ENCODE measurements around the gene TBCD. TPM values are rescaled to one million over a fixed set of nuclear protein-coding genes. Genes with fewer than 3 reads are reported as not detected.

Gene TBCD
- total RNA-seq, 6 experiments from 2014 or later: 47.3 to 67.6 (median 62.5) TPM

DNA sequence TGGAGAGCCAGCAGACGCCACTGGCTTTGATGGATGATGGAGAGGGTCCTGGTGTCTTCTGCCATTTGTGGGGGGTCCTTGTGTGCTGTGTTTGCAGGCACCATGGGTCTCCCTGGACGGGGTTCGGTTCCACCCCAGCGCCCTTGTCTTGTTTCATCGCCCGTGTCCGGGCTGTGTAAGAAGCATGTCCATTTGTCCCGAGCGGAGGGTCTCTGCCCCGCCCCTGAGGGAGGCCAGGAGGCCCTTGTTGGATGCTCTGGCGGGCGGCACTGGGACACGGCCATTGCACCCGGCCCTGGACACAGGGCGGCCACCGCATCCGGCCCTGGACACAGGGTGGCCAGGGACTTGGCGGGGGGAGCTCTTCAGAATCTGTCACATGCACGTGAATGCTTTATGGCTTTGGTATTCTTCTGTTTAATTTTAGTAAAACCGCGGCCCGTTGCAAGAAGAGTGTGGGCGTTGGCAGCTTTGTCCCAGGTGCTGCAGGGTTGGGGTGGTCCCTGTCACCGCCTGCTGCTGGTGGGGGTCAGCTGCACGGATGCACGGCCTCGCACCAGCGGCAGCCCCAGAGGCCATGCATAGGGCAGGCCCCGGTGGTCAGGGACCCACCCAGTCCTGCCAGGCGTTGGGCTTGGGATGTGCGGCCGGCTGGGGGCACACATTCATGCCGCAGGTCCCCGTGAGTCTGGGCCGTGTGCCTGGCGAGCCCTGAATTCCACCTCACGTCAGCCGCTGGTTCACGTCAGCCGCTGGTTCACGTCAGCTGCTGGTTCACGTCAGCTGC, 108.9 kb downstream of the TBCD start:
- TF ChIP-seq, protein P1, sequence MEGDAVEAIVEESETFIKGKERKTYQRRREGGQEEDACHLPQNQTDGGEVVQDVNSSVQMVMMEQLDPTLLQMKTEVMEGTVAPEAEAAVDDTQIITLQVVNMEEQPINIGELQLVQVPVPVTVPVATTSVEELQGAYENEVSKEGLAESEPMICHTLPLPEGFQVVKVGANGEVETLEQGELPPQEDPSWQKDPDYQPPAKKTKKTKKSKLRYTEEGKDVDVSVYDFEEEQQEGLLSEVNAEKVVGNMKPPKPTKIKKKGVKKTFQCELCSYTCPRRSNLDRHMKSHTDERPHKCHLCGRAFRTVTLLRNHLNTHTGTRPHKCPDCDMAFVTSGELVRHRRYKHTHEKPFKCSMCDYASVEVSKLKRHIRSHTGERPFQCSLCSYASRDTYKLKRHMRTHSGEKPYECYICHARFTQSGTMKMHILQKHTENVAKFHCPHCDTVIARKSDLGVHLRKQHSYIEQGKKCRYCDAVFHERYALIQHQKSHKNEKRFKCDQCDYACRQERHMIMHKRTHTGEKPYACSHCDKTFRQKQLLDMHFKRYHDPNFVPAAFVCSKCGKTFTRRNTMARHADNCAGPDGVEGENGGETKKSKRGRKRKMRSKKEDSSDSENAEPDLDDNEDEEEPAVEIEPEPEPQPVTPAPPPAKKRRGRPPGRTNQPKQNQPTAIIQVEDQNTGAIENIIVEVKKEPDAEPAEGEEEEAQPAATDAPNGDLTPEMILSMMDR (IDR thresholded peaks at IDR 0.05): no peak
- Mint-ChIP-seq H3K27me3 (ENCODE audit: insufficient read depth) (no peaks in the 10 kb centered on the region; the same call in 1 of the 2 replicates), H3K27ac (no peak overlapping the region; the same call in 1 of the 2 replicates), H3K9me3 (no peaks in the 10 kb centered on the region), H3K4me3 (no peak overlapping the region), H3K36me3 (ENCODE audit: low read depth) (no peaks in the 10 kb centered on the region), H3K4me1 (ENCODE audit: low read depth) (peaks cover 27% of the 10 kb centered on the region)
- DNase-seq: no peak

DNA sequence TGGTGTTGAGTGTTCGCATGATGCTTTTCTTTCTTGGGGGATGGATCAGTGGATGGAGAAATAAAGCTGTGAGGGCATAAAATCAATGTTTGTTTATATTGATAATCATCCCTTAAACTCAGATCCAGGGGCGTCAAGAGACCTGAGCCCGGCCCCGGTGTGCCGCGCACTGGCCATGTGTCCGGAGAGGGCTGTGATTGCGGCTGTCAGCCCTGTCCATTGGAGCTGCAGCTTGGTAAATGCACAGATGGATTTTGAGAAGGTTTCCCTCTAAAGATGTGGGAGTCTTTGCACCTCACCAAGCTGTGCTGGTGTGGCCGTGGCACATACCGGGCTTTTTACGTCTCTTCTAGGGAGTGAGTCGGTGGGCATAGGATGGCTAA, 109.5 kb downstream of the TBCD start:
- H3K4me1 Mint-ChIP-seq (ENCODE audit: low read depth): peaks cover 27% of the 10 kb centered on the region
- no peak for DNase-seq
- H3K27ac Mint-ChIP-seq: peak overlapping the region; percentile 13; the same call in 1 of the 2 replicates

DNA sequence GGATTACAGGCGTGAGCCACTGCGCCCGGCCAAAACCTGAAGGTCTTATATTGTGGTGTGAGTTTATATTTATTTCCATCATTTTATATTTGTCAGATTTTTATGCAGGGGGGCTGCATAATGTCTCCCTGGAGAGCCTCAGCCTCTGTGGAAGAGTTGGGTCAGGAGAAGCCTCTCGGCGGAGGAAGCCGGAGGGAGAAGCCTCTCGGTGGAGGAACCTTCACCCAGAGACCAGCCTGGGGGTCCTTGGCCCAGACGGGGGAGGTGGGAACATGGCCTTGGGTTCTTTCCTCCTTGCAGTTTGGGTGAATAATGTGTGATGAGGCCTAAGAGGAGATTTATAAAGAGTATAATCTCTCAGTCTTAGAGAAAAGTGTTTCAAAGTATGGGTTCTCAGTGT, 110.3 kb downstream of the TBCD start:
- TF ChIP-seq, protein P1 (IDR thresholded peaks at IDR 0.05): no peak
- Mint-ChIP-seq H3K27me3 (ENCODE audit: insufficient read depth) (no peaks in the 10 kb centered on the region; the same call in 1 of the 2 replicates), H3K9me3 (no peaks in the 10 kb centered on the region), H3K27ac (no peak overlapping the region), H3K36me3 (ENCODE audit: low read depth) (no peaks in the 10 kb centered on the region), H3K4me3 (no peak overlapping the region), H3K4me1 (ENCODE audit: low read depth) (peaks cover 34% of the 10 kb centered on the region)
- no peak for DNase-seq

More for the DNA sequence above, 109.5 kb downstream of the TBCD start:
- H3K9me3 Mint-ChIP-seq: no peaks in the 10 kb centered on the region
- H3K36me3 Mint-ChIP-seq (ENCODE audit: low read depth): no peaks in the 10 kb centered on the region
- TF ChIP-seq, protein P1 (IDR thresholded peaks at IDR 0.05): no peak
- H3K27me3 Mint-ChIP-seq (ENCODE audit: insufficient read depth): no peaks in the 10 kb centered on the region; the same call in 1 of the 2 replicates
- no peak overlapping the region for H3K4me3 Mint-ChIP-seq

DNA sequence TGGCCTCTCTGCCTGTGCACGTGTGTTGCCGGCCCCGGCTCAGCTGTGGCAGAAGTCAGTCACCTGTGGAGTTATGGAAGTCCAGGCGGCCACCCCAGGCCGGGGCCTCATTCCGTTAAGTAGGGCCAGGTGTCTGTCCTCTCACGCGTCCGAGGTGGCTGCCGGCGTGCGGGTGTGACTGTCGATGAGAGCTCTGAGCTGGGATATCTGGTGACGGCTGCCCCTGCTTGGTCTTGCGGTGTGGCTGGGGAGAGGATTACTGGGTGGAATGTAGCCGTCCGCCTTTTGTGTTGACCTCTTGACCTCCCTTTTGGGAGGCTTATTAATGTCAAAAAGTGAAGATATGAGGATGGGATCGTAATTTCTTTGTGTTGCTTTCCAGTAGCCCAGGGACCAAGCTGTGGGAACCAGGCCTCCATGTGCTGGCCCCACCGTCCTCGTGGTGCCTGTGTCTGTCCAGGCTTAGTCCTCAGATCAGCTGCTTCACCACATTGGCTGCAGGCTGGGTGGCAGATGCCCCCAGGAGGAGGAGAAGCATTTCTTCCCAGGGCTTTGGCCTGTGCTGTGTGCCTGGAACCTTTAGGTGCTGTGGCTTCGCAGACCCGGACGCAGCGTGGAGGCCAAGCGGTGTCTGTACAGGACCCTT, 111.0 kb downstream of the TBCD start:
- Mint-ChIP-seq H3K36me3 (ENCODE audit: low read depth) (no peaks in the 10 kb centered on the region), H3K27me3 (ENCODE audit: insufficient read depth) (no peaks in the 10 kb centered on the region; the same call in 1 of the 2 replicates), H3K27ac (no peak overlapping the region; the same call in 1 of the 2 replicates), H3K4me3 (no peak overlapping the region), H3K4me1 (ENCODE audit: low read depth) (peaks cover 36% of the 10 kb centered on the region), H3K9me3 (no peaks in the 10 kb centered on the region)
- TF ChIP-seq, protein P1 (IDR thresholded peaks at IDR 0.05): no peak
- no peak for DNase-seq

DNA sequence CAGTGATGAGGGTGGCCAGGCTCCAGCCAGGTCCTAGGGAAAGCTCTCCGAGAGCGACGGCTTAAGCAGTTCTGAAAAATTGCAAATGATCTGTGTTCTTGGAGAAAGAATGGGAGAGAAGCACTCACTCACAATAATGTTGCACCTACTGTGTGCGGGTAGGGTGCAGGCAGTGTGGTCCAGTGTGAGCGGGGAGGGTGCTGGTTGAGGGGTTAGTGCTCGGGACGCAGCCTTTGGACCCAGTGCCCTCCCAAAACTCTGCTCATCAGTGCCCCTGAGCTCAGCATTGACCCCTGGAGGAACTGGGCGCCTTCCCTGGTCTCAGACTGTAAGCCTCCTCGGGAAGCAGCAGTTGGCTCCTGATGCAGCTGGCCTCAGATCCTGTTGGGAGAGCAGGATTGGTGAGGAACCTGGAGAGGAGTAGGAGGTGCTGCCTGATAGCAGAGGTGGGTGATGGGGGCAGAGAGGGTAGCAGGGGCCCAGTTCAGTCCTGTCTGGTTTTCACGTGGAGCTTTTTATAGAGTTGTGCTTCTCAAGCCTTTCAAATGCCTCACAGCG, 111.6 kb downstream of the TBCD start:
- Mint-ChIP-seq H3K27ac (peak overlapping the region; percentile 52), H3K36me3 (ENCODE audit: low read depth) (no peaks in the 10 kb centered on the region), H3K4me1 (ENCODE audit: low read depth) (peaks cover 36% of the 10 kb centered on the region), H3K27me3 (ENCODE audit: insufficient read depth) (no peaks in the 10 kb centered on the region; the same call in 1 of the 2 replicates), H3K9me3 (no peaks in the 10 kb centered on the region), H3K4me3 (no peak overlapping the region)
- DNase-seq: no peak
- TF ChIP-seq, protein P1 (IDR thresholded peaks at IDR 0.05): no peak

Measured in HFFc6 (cell line).